Osteoblast (primary cell): ENCODE measurements around the gene ASPSCR1. TPM values are rescaled to one million over a fixed set of nuclear protein-coding genes. Genes with fewer than 3 reads are reported as not detected.
"Not testable (repeated sequence)": the region's sequence is repeated elsewhere in the genome, so short reads cannot be mapped to it uniquely, and the experiment has no call there.

Experiments
- DNase-seq: peaks from one replicate; pipeline ENCODE4 v3.0.0; 2011; ENCODE audit warnings: low spot score, mixed read lengths; ENCODE audit not compliant: insufficient read length; ENCODE audit errors: missing footprints
- H2AFZ ChIP-seq: 2 replicates; pipeline ENCODE4 v1.6.0; 2011; ENCODE audit warnings: mild to moderate bottlenecking, low read length
- H3K27ac ChIP-seq: 2 replicates; pipeline ENCODE4 v1.5.1; 2011; ENCODE audit warnings: mild to moderate bottlenecking, low read depth, low read length, moderate library complexity
- H3K27me3 ChIP-seq: 2 replicates; pipeline ENCODE4 v1.6.0; 2012; ENCODE audit warnings: mild to moderate bottlenecking, control low read depth, inconsistent platforms, low read length, moderate library complexity; ENCODE audit not compliant: insufficient read depth
- H3K36me3 ChIP-seq: 2 replicates; pipeline ENCODE4 v1.5.1; 2011; ENCODE audit warnings: mild to moderate bottlenecking, low read length, control low read depth, moderate library complexity; ENCODE audit not compliant: insufficient read depth
- H3K4me1 ChIP-seq: 2 replicates; pipeline ENCODE4 v1.5.1; 2011; ENCODE audit warnings: mild to moderate bottlenecking, low read length, control low read depth, moderate library complexity; ENCODE audit not compliant: insufficient read depth
- H3K4me2 ChIP-seq: 2 replicates; pipeline ENCODE4 v1.6.0; 2011; ENCODE audit warnings: mild to moderate bottlenecking, low read length; ENCODE audit not compliant: insufficient read depth
- H3K4me3 ChIP-seq: fragments of 200-600 bp; sonication (generic); 3 replicates; pipeline ENCODE4 v1.5.1; 2012; ENCODE audit warnings: mild to moderate bottlenecking, low read length, inconsistent platforms; ENCODE audit not compliant: insufficient read depth
- H3K79me2 ChIP-seq: 2 replicates; pipeline ENCODE4 v1.6.0; 2012; ENCODE audit warnings: mild to moderate bottlenecking, low read length, control low read depth, inconsistent platforms; ENCODE audit not compliant: insufficient read depth
- H3K9me3 ChIP-seq: 2 replicates; pipeline ENCODE4 v1.5.1; 2011; ENCODE audit warnings: low read depth, low read length, control low read depth
- H4K20me1 ChIP-seq: 2 replicates; pipeline ENCODE4 v1.6.0; 2012; ENCODE audit warnings: mild to moderate bottlenecking, low read length, control low read depth; ENCODE audit not compliant: insufficient read depth
- CTCF ChIP-seq: IDR thresholded peaks from 2 replicates; pipeline ENCODE4 v1.5.1; 2011; ENCODE audit warnings: mild to moderate bottlenecking, low read depth, low read length, moderate library complexity; ENCODE audit errors: extremely low read depth
- total RNA-seq: library from RNA; depleted of rRNA; stranded (reverse); fragments of >200 nt; gene quantifications from 2 replicates; pipeline ENCODE4 v1.2.3, GENCODE V29; 2012

ASPSCR1 gene
- total RNA-seq, 1 donor = 35.8 TPM

- TF ChIP-seq CTCF = no peak
- no peaks in the 10 kb centered on the region for H4K20me1 ChIP-seq
- H3K36me3 ChIP-seq = no peaks in the 10 kb centered on the region
- DNase-seq = no peak
- H3K9me3 ChIP-seq = no peaks in the 10 kb centered on the region
- H3K4me2 ChIP-seq = no peak overlapping the region
- no peaks in the 10 kb centered on the region for H3K4me1 ChIP-seq
- H3K27ac ChIP-seq = no peak overlapping the region
- no peaks in the 10 kb centered on the region for H3K27me3 ChIP-seq
- H2AFZ ChIP-seq = no peak overlapping the region
- no peaks in the 10 kb centered on the region for H3K79me2 ChIP-seq
- no peak overlapping the region for H3K4me3 ChIP-seq
Measured at GRCh38 chr17:81951785-81952684, 25.4 kb upstream of the ASPSCR1 start.

- no peaks in the 10 kb centered on the region for H4K20me1 ChIP-seq
- peak; percentile 48 for DNase-seq
- no peak overlapping the region for H3K27ac ChIP-seq
- H3K79me2 ChIP-seq = no peaks in the 10 kb centered on the region
- TF ChIP-seq CTCF = no peak
- no peak overlapping the region for H3K4me2 ChIP-seq
- no peaks in the 10 kb centered on the region for H3K9me3 ChIP-seq
- no peaks in the 10 kb centered on the region for H3K27me3 ChIP-seq
- H2AFZ ChIP-seq = no peak overlapping the region
- no peaks in the 10 kb centered on the region for H3K36me3 ChIP-seq
- H3K4me1 ChIP-seq = no peaks in the 10 kb centered on the region
- no peak overlapping the region for H3K4me3 ChIP-seq
Measured at GRCh38 chr17:81952792-81953228, 24.6 kb upstream of the ASPSCR1 start.

- DNase-seq, H4K20me1 ChIP-seq, H3K27me3 ChIP-seq: not testable (repeated sequence)
Measured at GRCh38 chr17:81953443-81953842, 24.0 kb upstream of the ASPSCR1 start.

GRCh38 chr17:81954131-81955057 is 23.0 kb upstream of the ASPSCR1 start:
- no peak for TF ChIP-seq CTCF
- H3K79me2 ChIP-seq = no peaks in the 10 kb centered on the region
- no peaks in the 10 kb centered on the region for H3K4me1 ChIP-seq
- peaks cover 3% of the 10 kb centered on the region for H4K20me1 ChIP-seq
- no peak overlapping the region for H3K4me3 ChIP-seq
- peak; percentile 60 for DNase-seq
- H3K27me3 ChIP-seq = peaks cover 14% of the 10 kb centered on the region
- no peak overlapping the region for H3K4me2 ChIP-seq
- H3K36me3 ChIP-seq = no peaks in the 10 kb centered on the region
- H2AFZ ChIP-seq = no peak overlapping the region
- H3K27ac ChIP-seq = no peak overlapping the region
- H3K9me3 ChIP-seq = no peaks in the 10 kb centered on the region

More at GRCh38 chr17:81953443-81953842, 24.0 kb upstream of the ASPSCR1 start:
- H3K4me3 ChIP-seq, H2AFZ ChIP-seq, H3K27ac ChIP-seq, H3K4me2 ChIP-seq, H3K4me1 ChIP-seq, H3K36me3 ChIP-seq, H3K79me2 ChIP-seq, H3K9me3 ChIP-seq: not testable (repeated sequence)
